Measurements from ENCODE around the gene TCF4. TPM values are rescaled to one million over a fixed set of nuclear protein-coding genes. Genes with fewer than 3 reads are reported as not detected.

Gene TCF4
- 0.42 TPM for total RNA-seq (2021; ENCODE audit: unreplicated experiment)
- not detected in 2 replicates for polyA plus RNA-seq (2012)
- Bru-seq, nascent RNA: percentile 3 among the genes with signal in this experiment
- percentile 3 among the genes with signal in this experiment for BruChase-seq, experiment 1, labeled RNA remaining after a 6-hour chase
- BruChase-seq, experiment 2, labeled RNA remaining after a 2-hour chase: percentile 2 among the genes with signal in this experiment
- long read RNA-seq: 0 reads

- Histone ChIP-seq H3K36me3 (ENCODE audit: control insufficient read depth in 1 of 2, insufficient read depth in 2 of 2, low read length in 2 of 2) (no peaks in the 10 kb centered on the region), H4K20me1 (ENCODE audit: insufficient read depth) (no peaks in the 10 kb centered on the region), H3K27me3 (ENCODE audit: insufficient read depth, low read length) (no peaks in the 10 kb centered on the region), H3K4me1 (ENCODE audit: control insufficient read depth in 1 of 2, insufficient read depth in 2 of 2, low read length in 2 of 2) (no peaks in the 10 kb centered on the region), H2AFZ (ENCODE audit: low read depth, low read length, poor library complexity, severe bottlenecking) (no peak within 1 kb of the TSS), H3K9ac (ENCODE audit: low read length) (no peak within 1 kb of the TSS), H3K79me2 (ENCODE audit: insufficient read depth, low read length) (no peaks in the 10 kb centered on the region), H3K4me3 (replicated peaks in 1 of 2; ENCODE audit: low read depth in 1 of 2, low read length in 2 of 2) (no peak within 1 kb of the TSS), H3K9me2 (ENCODE audit: insufficient read depth) (no peaks in the 10 kb centered on the region), H3K9me3 (ENCODE audit: control insufficient read depth in 1 of 2, insufficient read depth in 1 of 2, low read depth in 1 of 2, low read length in 2 of 2) (peaks cover 10 to 15% of the 10 kb centered on the region in 2 experiments; a peak in 2 of 4 replicates), H3K27ac (ENCODE audit: low read depth, low read length) (no peak within 1 kb of the TSS), H3K4me2 (ENCODE audit: low read length) (no peak within 1 kb of the TSS)
- RAD21 ChIA-PET (ENCODE audit: low non-redundant PET in 1 of 2, low total read pairs in 2 of 2, uncharacterized antibody in 2 of 2, unreplicated experiment in 2 of 2): no interaction called here
- ATAC-seq (no peak), DNase-seq (ENCODE audit: low read depth, low spot score) (no peak)
- no TSS peak for BruUV-seq (replicated peaks)
- POLR2A ChIA-PET: no interaction called here
- CTCF ChIA-PET: no interaction called here
- no peak for TF ChIP-seq TCF7L2 (IDR thresholded peaks at IDR 0.05; ENCODE audit: borderline replicate concordance, extremely low read depth, insufficient read depth, insufficient read length)
- TF ChIP-seq YY1 (IDR thresholded peaks at IDR 0.05; ENCODE audit: extremely low read depth, insufficient replicate concordance, low read depth, low read length): no peak
- no peak for TF ChIP-seq ELF1 (IDR thresholded peaks at IDR 0.05; ENCODE audit: borderline replicate concordance, low read depth)
- no peak for TF ChIP-seq ATF3 (IDR thresholded peaks at IDR 0.05)
- TF ChIP-seq CBX3 (IDR thresholded peaks at IDR 0.05; ENCODE audit: low read depth): no peak
- no peak for TF ChIP-seq FOSL1 (IDR thresholded peaks at IDR 0.05; ENCODE audit: low read depth)
- no peak for TF ChIP-seq REST (IDR thresholded peaks at IDR 0.05; ENCODE audit: low read depth)
- no peak for TF ChIP-seq RAD21 (IDR thresholded peaks at IDR 0.05; ENCODE audit: low read depth)
- no peak for TF ChIP-seq POLR2AphosphoS5 (IDR thresholded peaks at IDR 0.05; ENCODE audit: low read depth, low read length)
- TF ChIP-seq SRF (IDR thresholded peaks at IDR 0.05; ENCODE audit: low read depth): no peak
- no peak for TF ChIP-seq EZH2phosphoT487 (IDR thresholded peaks at IDR 0.05; ENCODE audit: borderline replicate concordance)
- no peak for TF ChIP-seq EGR1 (IDR thresholded peaks at IDR 0.05; ENCODE audit: low read depth)
- no peak for TF ChIP-seq ZFX (IDR thresholded peaks at IDR 0.05)
- TF ChIP-seq POLR2A (IDR thresholded peaks at IDR 0.05; ENCODE audit: borderline replicate concordance, extremely low read depth, insufficient read depth, insufficient read length): no peak
- TF ChIP-seq SIN3A (IDR thresholded peaks at IDR 0.05; ENCODE audit: low read depth): no peak
- TF ChIP-seq CTCF (IDR thresholded peaks at IDR 0.05 in 2 of 3, conservative IDR thresholded peaks at IDR 0.05 in 1 of 3; ENCODE audit: borderline replicate concordance in 1 of 3, insufficient read depth in 1 of 3, low read depth in 2 of 3, low read length in 2 of 3): no peak
- no peak for TF ChIP-seq SP1 (IDR thresholded peaks at IDR 0.05; ENCODE audit: low read depth)
- TF ChIP-seq MAX (IDR thresholded peaks at IDR 0.05): no peak
- TF ChIP-seq CEBPB (IDR thresholded peaks at IDR 0.05; ENCODE audit: low read depth): no peak
- intact Hi-C loops (cut with micrococcal nuclease): no loop called here
Observed at GRCh38 chr18:55588111-55588869, at the start of gene TCF4. TSS of gene TCF4 (minus strand) at chr18:55588192. CDS start at chr18:55587116, 1,076 bp downstream.
